ENCODE data around the gene ELP6.

GRCh38 chr3:47540281-47540680 lies 26.8 kb upstream of the ELP6 start:
- TF ChIP-seq EZH2 (IDR thresholded peaks at IDR 0.05; ENCODE audit: borderline replicate concordance, insufficient read depth, low read depth, low read length, poor library complexity, severe bottlenecking), result no peak
- no peak for TF ChIP-seq CTCF (IDR thresholded peaks at IDR 0.05)

Data from B cell (primary cell).